ENCODE results near the gene USP22. TPM values are rescaled to one million over a fixed set of nuclear protein-coding genes. Genes with fewer than 3 reads are reported as not detected.

USP22 gene
- total and polyA plus RNA-seq, 2 donors (not counting 1 experiment from before 2014, with no cell fraction given): 235 TPM

- DNase-seq (ENCODE audit: low read depth in 2 of 2): no peak
Measured at GRCh38 chr17:21020622-21021021, 22.2 kb downstream of the USP22 start.

GRCh38 chr17:21019976-21020586 lies 22.7 kb downstream of the USP22 start:
- Histone ChIP-seq H3K79me2 (ENCODE audit: control insufficient read depth, insufficient read depth, low read length) (peaks cover 96% of the 10 kb centered on the region), H3K36me3 (ENCODE audit: control insufficient read depth, insufficient read depth, low read length) (peaks cover 47% of the 10 kb centered on the region), H3K4me1 (ENCODE audit: control insufficient read depth, extremely low read depth, insufficient read depth, low read length) (peaks cover 11% of the 10 kb centered on the region), H3K27ac (ENCODE audit: insufficient read depth, low read length) (no peak overlapping the region), H3K27me3 (ENCODE audit: control insufficient read depth, insufficient read depth, low read length) (no peaks in the 10 kb centered on the region), H3K9ac (ENCODE audit: insufficient read depth, low read length) (no peak overlapping the region), H3K4me2 (ENCODE audit: extremely low read depth, insufficient read depth, low read length) (no peak overlapping the region), H2AFZ (ENCODE audit: low read length) (no peak overlapping the region), H3K4me3 (replicated peaks in 1 of 4; ENCODE audit: control extremely low read depth in 1 of 4, insufficient read depth in 1 of 4, low read depth in 3 of 4, low read length in 4 of 4) (no peak overlapping the region), H3K9me3 (ENCODE audit: control insufficient read depth, insufficient read depth, low read depth, low read length) (no peaks in the 10 kb centered on the region), H4K20me1 (ENCODE audit: control insufficient read depth, extremely low read depth, insufficient read depth, low read length) (peaks cover 3% of the 10 kb centered on the region)
- TF ChIP-seq CTCF (conservative IDR thresholded peaks at IDR 0.05 in 1 of 2, IDR thresholded peaks at IDR 0.05 in 1 of 2; ENCODE audit: low read depth in 1 of 2, low read length in 2 of 2): peak in 1 of 2 donors; percentile 41
- TF ChIP-seq EZH2 (IDR thresholded peaks at IDR 0.05; ENCODE audit: low read length, missing control alignments): no peak
- DNase-seq (ENCODE audit: low read depth in 2 of 2): no peak

More at GRCh38 chr17:21020622-21021021, 22.2 kb downstream of the USP22 start:
- no peak overlapping the region for H3K4me2 ChIP-seq (ENCODE audit: extremely low read depth, insufficient read depth, low read length)
- peaks cover 11% of the 10 kb centered on the region for H3K4me1 ChIP-seq (ENCODE audit: control insufficient read depth, extremely low read depth, insufficient read depth, low read length)
- H3K79me2 ChIP-seq (ENCODE audit: control insufficient read depth, insufficient read depth, low read length): peaks cover 96% of the 10 kb centered on the region
- H2AFZ ChIP-seq (ENCODE audit: low read length): no peak overlapping the region
- no peak overlapping the region for H3K9ac ChIP-seq (ENCODE audit: insufficient read depth, low read length)
- TF ChIP-seq CTCF (conservative IDR thresholded peaks at IDR 0.05 in 1 of 2, IDR thresholded peaks at IDR 0.05 in 1 of 2; ENCODE audit: low read depth in 1 of 2, low read length in 2 of 2) (no peak), EZH2 (IDR thresholded peaks at IDR 0.05; ENCODE audit: low read length, missing control alignments) (no peak)
- H3K4me3 ChIP-seq (replicated peaks in 1 of 4; ENCODE audit: control extremely low read depth in 1 of 4, insufficient read depth in 1 of 4, low read depth in 3 of 4, low read length in 4 of 4): no peak overlapping the region
- peaks cover 49% of the 10 kb centered on the region for H3K36me3 ChIP-seq (ENCODE audit: control insufficient read depth, insufficient read depth, low read length)
- H4K20me1 ChIP-seq (ENCODE audit: control insufficient read depth, extremely low read depth, insufficient read depth, low read length): peaks cover 4% of the 10 kb centered on the region
- H3K27me3 ChIP-seq (ENCODE audit: control insufficient read depth, insufficient read depth, low read length): no peaks in the 10 kb centered on the region
- H3K27ac ChIP-seq (ENCODE audit: insufficient read depth, low read length): no peak overlapping the region
- no peaks in the 10 kb centered on the region for H3K9me3 ChIP-seq (ENCODE audit: control insufficient read depth, insufficient read depth, low read depth, low read length)

GRCh38 chr17:21018894-21019293 lies 23.9 kb downstream of the USP22 start:
- Histone ChIP-seq H4K20me1 (ENCODE audit: control insufficient read depth, extremely low read depth, insufficient read depth, low read length) (no peaks in the 10 kb centered on the region), H3K9ac (ENCODE audit: insufficient read depth, low read length) (no peak overlapping the region), H3K36me3 (ENCODE audit: control insufficient read depth, insufficient read depth, low read length) (peaks cover 49% of the 10 kb centered on the region), H3K79me2 (ENCODE audit: control insufficient read depth, insufficient read depth, low read length) (peaks cover 93% of the 10 kb centered on the region), H3K9me3 (ENCODE audit: control insufficient read depth, insufficient read depth, low read depth, low read length) (no peaks in the 10 kb centered on the region), H2AFZ (ENCODE audit: low read length) (no peak overlapping the region), H3K27me3 (ENCODE audit: control insufficient read depth, insufficient read depth, low read length) (no peaks in the 10 kb centered on the region), H3K4me2 (ENCODE audit: extremely low read depth, insufficient read depth, low read length) (no peak overlapping the region), H3K27ac (ENCODE audit: insufficient read depth, low read length) (no peak overlapping the region), H3K4me3 (replicated peaks in 1 of 4; ENCODE audit: control extremely low read depth in 1 of 4, insufficient read depth in 1 of 4, low read depth in 3 of 4, low read length in 4 of 4) (no peak overlapping the region), H3K4me1 (ENCODE audit: control insufficient read depth, extremely low read depth, insufficient read depth, low read length) (peaks cover 3% of the 10 kb centered on the region)
- DNase-seq (ENCODE audit: low read depth in 2 of 2): no peak
- TF ChIP-seq EZH2 (IDR thresholded peaks at IDR 0.05; ENCODE audit: low read length, missing control alignments) (no peak), CTCF (conservative IDR thresholded peaks at IDR 0.05 in 1 of 2, IDR thresholded peaks at IDR 0.05 in 1 of 2; ENCODE audit: low read depth in 1 of 2, low read length in 2 of 2) (no peak)
